Myocyte (in vitro differentiated cells): ENCODE results near the gene CES2. TPM values are rescaled to one million over a fixed set of nuclear protein-coding genes. Genes with fewer than 3 reads are reported as not detected.
"Not testable (repeated sequence)": the region's sequence is repeated elsewhere in the genome, so short reads cannot be mapped to it uniquely, and the experiment has no call there.

Source experiments
- DNase-seq: peaks from one replicate; pipeline ENCODE4 v3.0.0-alpha.2; 2012; ENCODE audit warnings: low read depth
- total RNA-seq: library from RNA; depleted of rRNA; stranded (reverse); fragments of >200 nt; gene quantifications from 2 replicates; pipeline ENCODE4 v1.2.3, GENCODE V29; 2014

The CES2 gene
- total RNA-seq, 1 donor from 2014 or later, result 81.0 TPM

DNA sequence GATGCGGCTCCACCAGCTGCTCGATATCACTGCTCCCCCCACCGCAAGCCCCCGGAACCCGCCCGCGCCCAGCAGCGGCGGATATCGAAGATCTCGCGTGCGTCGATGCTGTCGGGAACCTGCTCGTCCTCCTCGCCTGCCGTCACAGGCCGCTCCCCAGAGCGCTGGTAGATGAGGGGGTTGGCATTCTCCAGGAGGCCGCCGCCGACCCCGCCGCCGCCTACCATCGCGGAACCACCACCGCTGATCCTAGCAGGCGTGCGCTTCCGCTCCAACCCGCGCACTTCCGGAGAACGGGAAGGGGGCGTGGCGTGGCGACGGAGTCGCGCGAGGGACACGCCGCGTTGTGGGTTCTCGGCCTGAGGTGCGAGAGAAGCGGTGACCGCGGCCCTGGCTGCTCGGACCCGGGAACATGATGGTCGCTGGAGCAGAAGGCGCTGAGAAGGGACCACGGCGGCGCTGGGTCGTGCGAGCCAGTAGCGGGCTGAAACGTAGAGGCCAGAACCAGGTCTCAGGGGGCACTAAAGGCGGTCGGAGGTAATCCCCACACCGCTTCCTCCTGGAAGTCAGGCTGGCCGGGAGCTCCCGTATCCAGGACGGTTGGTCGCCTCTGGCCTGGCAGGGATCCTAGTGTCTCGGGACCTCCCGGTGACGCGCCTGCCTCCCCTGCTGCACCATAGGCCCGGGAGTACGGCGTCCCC lies 1.0 kb upstream of the CES2 start, which contains the start of gene CIAO2B:
Gene CIAO2B, minus strand, starts transcription at position 265 of the 701 bp plus-strand sequence. Its CDS starts 38 bp downstream, at position 227.
- DNase-seq, result peak; percentile 91

DNA sequence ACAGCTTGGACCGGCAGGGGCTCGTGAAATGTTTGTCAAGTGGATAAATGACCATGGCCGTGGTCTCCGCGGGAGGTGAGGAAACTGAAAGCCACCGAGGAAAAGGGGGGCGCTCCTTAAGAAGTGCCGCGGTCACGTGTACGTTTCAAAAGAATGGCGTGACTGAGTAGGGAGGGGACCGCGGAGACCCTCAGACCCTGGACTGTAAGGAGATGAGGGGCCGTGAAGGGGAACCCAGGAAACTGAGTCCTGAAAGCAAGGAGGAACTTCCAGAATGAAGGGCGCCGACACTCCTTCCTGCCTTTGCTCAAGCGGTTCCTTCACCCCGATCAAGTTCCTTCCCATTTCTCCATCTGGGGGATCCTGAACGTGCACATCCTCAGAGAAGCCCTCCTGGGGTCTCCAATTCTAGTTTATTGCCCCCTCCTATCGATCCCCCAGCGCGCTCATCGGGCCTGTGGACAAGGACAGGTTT lies 440 bp upstream of the CES2 start:
- DNase-seq, result not testable (repeated sequence)

DNA sequence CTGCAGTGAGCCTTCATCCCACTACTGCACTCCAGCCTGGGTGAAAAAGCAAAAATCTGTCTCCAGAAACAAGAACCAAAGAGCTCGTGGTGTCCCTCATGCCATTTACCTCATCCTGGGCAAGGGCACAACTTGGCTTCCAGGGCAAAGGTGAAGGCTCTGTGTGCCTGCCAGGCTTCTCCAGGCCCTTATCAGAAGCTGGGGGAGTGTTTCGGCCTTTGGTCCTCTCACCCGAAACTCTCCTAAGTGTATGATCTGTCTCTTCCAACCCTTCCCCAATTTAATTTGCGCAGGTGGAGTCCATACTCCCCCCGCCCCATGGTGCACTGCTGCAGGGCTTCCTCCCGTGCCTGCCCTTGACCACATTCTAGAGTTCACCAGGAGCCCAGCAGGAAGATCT lies 1.1 kb downstream of the CES2 start:
- DNase-seq, result no peak

- DNase-seq, result no peak
Measured at GRCh38 chr16:66936889-66937554, 1.7 kb downstream of the CES2 start.

DNA sequence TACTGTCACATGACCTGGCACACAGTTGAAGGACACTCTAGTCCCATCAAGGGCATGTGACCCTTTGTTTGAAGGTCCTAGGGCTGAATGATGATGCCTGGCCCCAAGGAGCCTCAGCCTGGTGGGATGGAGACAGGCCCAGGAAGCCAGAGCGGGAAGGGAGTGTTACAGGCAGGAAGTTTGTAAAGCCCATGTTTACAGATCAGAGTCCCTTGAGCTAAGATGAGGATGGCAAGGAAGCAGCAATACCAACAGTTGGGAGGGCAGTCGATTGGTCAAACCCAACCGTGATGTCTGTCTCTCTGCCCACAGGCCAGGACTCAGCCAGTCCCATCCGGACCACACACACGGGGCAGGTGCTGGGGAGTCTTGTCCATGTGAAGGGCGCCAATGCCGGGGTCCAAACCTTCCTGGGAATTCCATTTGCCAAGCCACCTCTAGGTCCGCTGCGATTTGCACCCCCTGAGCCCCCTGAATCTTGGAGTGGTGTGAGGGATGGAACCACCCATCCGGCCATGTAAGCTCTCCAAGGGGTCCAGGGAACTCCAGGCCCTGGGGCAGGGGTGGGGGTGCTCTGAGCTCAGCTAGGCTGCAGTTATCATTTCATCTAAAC lies 2.5 kb downstream of the CES2 start:
- DNase-seq, result no peak

GRCh38 chr16:66939366-66939765 lies 4.0 kb downstream of the CES2 start:
- DNase-seq, result no peak

DNA sequence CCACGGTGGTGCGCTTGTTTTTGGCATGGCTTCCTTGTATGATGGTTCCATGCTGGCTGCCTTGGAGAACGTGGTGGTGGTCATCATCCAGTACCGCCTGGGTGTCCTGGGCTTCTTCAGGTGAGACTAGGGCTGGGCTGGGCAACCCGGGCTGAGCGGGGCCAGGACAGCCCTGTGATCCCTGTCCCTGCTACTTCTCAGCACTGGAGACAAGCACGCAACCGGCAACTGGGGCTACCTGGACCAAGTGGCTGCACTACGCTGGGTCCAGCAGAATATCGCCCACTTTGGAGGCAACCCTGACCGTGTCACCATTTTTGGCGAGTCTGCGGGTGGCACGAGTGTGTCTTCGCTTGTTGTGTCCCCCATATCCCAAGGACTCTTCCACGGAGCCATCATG lies 4.9 kb downstream of the CES2 start:
- DNase-seq, result no peak

DNA sequence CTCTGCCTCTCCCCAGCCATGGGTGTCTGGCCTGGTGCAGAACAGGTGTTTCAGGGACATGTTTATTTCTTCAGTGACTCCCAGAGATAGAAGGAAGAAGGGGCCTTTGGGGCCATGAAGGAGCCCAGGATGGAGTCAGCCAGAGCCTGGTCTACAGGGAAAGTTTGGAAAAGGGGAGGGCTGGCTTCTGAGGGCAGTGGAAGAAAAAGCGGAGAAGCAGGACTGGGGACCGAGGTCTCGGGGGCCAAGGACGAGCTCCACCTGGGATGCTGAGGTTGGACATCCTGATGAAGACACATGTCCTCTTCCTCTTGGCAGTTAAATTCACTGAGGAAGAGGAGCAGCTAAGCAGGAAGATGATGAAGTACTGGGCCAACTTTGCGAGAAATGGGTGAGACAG lies 7.7 kb downstream of the CES2 start:
- DNase-seq, result no peak

GRCh38 chr16:66943426-66944053 lies 8.2 kb downstream of the CES2 start:
- no peak for DNase-seq

GRCh38 chr16:66944054-66944441 lies 8.7 kb downstream of the CES2 start:
- DNase-seq, result no peak

GRCh38 chr16:66944971-66945370 lies 9.7 kb downstream of the CES2 start:
- DNase-seq, result not testable (repeated sequence)

- no peak for DNase-seq
Measured at GRCh38 chr16:66945939-66946338, 10.6 kb downstream of the CES2 start.

GRCh38 chr16:66946541-66946940 lies 11.2 kb downstream of the CES2 start:
- no peak for DNase-seq

- DNase-seq, result no peak
Measured at GRCh38 chr16:66946974-66947301, 11.6 kb downstream of the CES2 start.

- DNase-seq, result peak; percentile 92
Measured at GRCh38 chr16:66947302-66948065, 12.2 kb downstream of the CES2 start.

DNA sequence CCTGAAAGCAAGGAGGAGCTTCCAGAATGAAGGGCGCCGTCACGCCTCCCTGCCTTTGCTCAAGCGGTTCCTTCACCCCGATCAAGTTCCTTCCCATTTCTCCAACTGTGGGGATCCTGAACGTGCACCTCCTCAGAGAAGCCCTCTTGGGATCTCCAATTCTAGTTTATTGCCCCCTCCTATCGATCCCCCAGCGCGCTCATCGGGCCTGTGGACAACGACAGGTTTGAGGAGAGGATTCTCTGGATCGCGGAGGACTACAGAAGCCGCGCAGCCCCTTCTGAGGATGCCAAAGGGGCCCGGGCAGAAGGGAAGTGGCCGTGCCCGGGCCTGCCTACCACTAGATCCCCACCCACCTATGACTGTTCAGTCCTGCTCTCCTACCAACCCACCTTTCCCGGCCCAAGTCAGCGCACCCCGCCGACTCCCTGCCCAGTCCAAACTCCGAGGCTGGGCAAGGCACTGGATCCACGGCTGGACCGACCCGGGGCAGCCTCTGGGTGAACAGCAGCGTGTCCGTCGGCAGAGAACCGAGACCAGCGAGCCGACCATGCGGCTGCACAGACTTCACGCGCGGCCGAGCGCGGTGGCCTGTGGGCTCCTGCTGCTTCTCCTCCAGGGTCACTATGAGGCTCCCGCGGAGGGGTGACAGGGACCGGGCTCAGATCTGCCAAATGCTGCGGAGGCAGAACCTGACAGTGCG lies 13.0 kb downstream of the CES2 start:
- no peak for DNase-seq

- DNase-seq, result no peak
Measured at GRCh38 chr16:66948837-66949225, 13.5 kb downstream of the CES2 start.

DNA sequence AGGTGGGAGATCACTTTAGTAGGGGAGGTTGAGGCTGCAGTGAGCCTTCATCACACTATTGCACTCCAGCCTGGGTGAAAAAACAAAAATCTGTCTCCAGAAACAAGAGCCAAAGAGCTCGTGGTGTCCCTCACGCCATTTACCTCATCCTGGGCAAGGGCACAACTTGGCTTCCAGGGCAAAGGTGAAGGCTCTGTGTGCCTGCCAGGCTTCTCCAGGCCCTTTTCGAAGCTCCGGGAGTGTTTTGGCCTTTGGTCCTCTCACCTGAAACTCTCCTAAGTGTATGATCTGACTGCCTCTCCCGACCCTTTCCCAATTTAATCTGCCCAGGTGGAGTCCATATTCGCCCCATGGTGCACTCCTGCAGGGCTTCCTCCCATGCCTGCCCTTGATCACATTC lies 14.2 kb downstream of the CES2 start:
- no peak for DNase-seq

DNA sequence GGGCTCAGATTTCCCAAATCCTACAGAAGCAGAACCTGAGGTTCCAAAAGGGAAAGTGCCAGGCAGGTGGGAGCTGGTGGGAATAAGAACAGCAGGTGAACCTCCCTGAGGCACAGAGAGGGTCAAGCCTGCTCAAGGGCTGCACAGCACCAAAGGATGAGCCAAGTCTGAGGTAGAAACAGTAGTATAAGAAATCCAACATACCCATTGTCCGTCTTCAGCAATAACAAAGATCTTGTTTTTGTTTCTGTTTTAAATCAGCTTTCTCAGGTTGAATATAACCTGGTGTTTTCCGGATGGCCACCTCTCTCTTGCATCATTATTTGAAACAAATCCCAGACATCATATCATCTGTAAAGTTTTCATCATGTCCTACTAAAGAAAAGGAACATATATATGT lies 15.1 kb downstream of the CES2 start:
- DNase-seq, result no peak

DNA sequence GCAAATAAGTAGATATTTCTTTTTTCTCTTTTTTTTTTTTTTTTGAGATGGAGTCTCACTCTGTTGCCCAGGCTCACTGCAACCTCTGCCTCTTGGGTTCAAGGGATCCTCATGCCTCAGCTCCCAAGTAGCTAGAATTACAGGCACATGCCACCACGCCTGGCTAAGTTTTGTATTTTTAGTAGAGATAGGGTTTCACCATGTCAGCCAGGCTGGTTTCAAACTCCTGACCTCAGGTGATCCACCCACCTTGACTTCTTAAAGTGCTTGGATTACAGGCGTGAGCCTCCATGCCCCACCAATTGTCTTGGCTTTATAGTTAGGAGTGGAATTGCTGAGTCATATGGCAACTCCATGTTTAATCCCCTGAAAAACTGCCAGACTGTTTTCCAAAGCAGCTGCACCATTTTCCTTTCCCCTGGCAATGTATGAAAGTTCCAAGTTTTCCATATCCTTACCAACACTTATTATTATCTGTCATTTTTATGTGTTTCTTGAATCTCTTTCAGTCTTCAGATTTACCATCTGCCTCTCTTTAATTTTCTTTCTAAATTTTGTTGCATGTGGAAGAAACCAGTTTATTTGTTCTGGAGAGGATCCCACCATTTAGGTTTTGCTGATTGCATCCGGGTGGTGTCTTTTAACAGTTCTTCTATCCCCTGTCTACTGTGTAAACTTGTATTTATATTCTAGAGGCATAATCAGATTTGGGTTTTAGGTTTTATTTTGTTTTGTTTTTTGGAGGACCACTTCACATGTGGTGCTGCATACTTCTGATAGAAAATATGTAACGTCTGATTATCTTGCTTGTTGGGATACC lies 15.9 kb downstream of the CES2 start:
- DNase-seq, result peak; percentile 19
